GM08714 (cell line): ENCODE data around the gene TRIM62.
A peak's percentile ranks its signal among the peaks of the same experiment; 100 is the strongest.

ENCODE experiments used
- H3K4me3 ChIP-seq: fragments of 200-500 bp; sonication (Bioruptor generic); 2 replicates; pipeline ENCODE4 v1.5.1; 2014; ENCODE audit warnings: mild to moderate bottlenecking, low read length, inconsistent platforms
- ZNF274 ChIP-seq: IDR thresholded peaks from 2 replicates; pipeline ENCODE4 v1.6.1; 2012; ENCODE audit warnings: mild to moderate bottlenecking, low read depth, low read length

Gene TRIM62

GRCh38 chr1:33188572-33189275 is 6.9 kb upstream of the TRIM62 start:
- H3K4me3 ChIP-seq = no peak overlapping the region
- no peak for TF ChIP-seq ZNF274

GRCh38 chr1:33186936-33187335 is 5.1 kb upstream of the TRIM62 start:
- no peak overlapping the region for H3K4me3 ChIP-seq
- no peak for TF ChIP-seq ZNF274

DNA sequence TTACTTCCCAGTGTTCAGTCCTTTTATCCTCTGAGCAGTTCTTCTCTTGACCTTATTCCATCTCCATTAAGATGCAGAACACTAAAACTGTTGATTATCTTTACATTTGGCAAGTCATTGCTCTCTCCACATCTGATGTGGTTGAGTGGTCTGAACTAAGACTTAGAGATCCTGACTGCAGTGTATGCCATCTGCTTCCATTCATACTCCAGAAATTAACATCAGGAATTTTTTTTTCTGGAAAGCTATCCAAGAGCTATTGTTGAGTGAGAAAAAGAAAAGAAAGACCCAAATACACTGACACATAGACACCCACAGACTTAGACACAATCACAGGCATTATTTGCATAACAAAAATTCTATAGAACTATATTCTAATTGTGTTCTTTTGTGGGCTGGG is 3.7 kb upstream of the TRIM62 start:
- no peak overlapping the region for H3K4me3 ChIP-seq
- no peak for TF ChIP-seq ZNF274

GRCh38 chr1:33183306-33183705 is 1.5 kb upstream of the TRIM62 start:
- TF ChIP-seq ZNF274 = no peak
- H3K4me3 ChIP-seq = no peak overlapping the region

- no peak overlapping the region for H3K4me3 ChIP-seq
- no peak for TF ChIP-seq ZNF274
These were observed 1.1 kb upstream of the TRIM62 start for GRCh38 chr1:33182896-33183295.

DNA sequence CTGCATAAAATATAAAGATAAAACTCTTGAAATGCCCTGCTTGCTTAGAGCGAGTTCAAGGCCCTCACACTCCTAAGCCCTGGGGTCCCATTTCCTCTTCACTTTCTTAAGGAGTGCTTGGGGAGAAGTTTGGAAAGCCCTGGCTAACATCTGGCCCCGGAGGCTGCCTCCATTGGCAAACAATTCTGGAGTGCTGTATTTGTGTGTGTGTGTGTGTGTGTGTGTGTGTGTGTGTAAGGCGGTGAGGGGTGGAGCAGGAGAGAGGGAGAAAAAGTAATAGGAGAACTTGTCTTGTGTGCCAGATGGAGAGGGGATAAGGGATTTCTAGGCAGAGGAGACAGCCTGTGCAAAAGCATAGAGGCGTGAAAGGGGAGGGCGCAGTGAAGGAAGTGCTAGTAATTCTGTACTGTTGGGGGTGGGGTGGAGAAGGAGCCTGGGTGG is 578 bp upstream of the TRIM62 start:
- no peak for TF ChIP-seq ZNF274
- no peak overlapping the region; the same call in 1 of the 2 replicates for H3K4me3 ChIP-seq

GRCh38 chr1:33180911-33181890 is 642 bp downstream of the TRIM62 start:
- peak overlapping the region; percentile 67 for H3K4me3 ChIP-seq
- no peak for TF ChIP-seq ZNF274

GRCh38 chr1:33180226-33180910 is 1.5 kb downstream of the TRIM62 start:
- TF ChIP-seq ZNF274 = no peak
- no peak overlapping the region for H3K4me3 ChIP-seq

DNA sequence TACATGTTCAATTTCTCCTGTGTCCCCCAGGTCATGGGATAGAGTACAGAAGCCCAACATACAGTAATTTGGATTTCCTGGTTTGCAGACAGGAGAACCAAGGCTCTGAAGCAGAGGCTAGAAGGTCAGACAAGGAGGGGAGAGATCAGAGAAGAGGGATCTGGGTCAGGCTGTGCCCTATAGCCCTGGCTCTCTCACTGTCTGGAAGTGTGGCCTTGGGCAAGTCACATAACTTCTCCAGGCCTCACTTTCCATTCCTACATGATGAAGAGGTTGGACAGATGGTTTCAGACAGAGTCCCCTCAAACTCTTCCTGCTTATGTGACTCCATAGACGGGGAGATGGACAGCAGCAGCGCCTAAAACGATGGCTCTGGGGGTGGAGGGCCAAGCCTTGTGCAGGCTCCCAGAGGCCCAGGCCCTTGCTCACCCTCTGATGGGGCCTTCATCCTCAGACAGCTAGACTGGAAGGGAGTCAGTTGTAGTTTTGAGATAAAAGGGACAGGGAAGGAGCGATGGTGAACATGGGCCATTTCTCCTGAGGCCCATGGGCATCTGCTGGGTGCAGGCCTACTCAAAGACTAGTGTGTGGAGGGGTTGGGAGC is 2.9 kb downstream of the TRIM62 start:
- no peak for TF ChIP-seq ZNF274
- H3K4me3 ChIP-seq = no peak overlapping the region

GRCh38 chr1:33177996-33178540 is 3.8 kb downstream of the TRIM62 start:
- H3K4me3 ChIP-seq = no peak overlapping the region
- TF ChIP-seq ZNF274 = no peak

- TF ChIP-seq ZNF274 = no peak
- H3K4me3 ChIP-seq = no peak overlapping the region
These were observed 5.0 kb downstream of the TRIM62 start for GRCh38 chr1:33176887-33177286.

GRCh38 chr1:33176362-33176850 is 5.4 kb downstream of the TRIM62 start:
- TF ChIP-seq ZNF274 = no peak
- no peak overlapping the region for H3K4me3 ChIP-seq

DNA sequence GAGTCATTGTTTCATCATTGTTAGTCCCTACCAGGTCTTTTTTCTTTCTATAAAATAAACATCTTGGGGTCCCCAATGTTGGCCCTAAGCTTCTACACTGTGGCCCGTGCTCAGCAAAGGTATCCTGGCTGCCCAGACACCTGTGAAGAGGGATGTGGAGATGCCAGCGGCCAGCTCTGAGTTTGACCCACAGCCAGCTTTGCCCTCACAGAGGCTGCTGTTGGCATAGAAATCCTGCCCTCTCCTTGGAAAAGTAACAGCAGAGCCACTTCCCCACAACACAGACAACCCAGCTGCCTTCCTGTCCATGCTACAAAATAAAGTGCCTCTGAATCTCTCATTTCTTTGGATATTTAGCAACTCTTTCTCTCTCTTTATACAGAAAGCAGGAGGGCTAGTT is 6.0 kb downstream of the TRIM62 start:
- no peak overlapping the region for H3K4me3 ChIP-seq
- no peak for TF ChIP-seq ZNF274

GRCh38 chr1:33173091-33173490 is 8.8 kb downstream of the TRIM62 start:
- no peak for TF ChIP-seq ZNF274
- no peak overlapping the region for H3K4me3 ChIP-seq
